Body of pancreas (tissue), 4 donors: ENCODE measurements around the gene CHORDC1.

Source experiments
- POLR2A ChIP-seq, 3 donors: fragments of 450-650 bp; IDR thresholded peaks; one replicate each; pipeline ENCODE4 v1.6.1; 2016; ENCODE audit warnings: antibody characterized with exemption in 3 of 3, mild to moderate bottlenecking in 2 of 3
- TF ChIP-seq, protein P1 (sequence below), 7 experiments: fragments of 450-650 bp in 4 of 7; fragments of 200-600 bp in 3 of 7; sonication (generic) in 3 of 7; IDR thresholded peaks; one replicate each; pipeline ENCODE4 v1.5.1; 2016 to 2019; ENCODE audit warnings: antibody characterized with exemption in 7 of 7

DNA sequence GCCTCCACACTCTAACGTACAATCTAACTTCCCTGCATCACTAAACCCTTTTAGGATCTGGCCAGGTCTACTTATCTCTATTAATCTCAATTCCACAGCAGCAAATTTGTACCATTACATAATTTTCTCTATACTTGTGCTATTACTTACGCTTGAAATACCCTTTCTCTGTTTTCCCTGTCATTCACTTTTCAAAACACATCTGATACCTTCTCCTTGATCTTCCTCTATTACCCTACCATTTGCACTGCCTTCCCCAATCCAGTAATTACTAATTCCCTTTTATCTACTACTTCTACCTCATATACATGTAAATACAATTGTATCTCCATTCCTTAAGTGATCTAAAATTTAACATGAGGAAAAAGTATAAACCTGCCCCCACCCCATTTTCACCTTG, 14.0 kb downstream of the CHORDC1 start:
- TF ChIP-seq, protein P1, sequence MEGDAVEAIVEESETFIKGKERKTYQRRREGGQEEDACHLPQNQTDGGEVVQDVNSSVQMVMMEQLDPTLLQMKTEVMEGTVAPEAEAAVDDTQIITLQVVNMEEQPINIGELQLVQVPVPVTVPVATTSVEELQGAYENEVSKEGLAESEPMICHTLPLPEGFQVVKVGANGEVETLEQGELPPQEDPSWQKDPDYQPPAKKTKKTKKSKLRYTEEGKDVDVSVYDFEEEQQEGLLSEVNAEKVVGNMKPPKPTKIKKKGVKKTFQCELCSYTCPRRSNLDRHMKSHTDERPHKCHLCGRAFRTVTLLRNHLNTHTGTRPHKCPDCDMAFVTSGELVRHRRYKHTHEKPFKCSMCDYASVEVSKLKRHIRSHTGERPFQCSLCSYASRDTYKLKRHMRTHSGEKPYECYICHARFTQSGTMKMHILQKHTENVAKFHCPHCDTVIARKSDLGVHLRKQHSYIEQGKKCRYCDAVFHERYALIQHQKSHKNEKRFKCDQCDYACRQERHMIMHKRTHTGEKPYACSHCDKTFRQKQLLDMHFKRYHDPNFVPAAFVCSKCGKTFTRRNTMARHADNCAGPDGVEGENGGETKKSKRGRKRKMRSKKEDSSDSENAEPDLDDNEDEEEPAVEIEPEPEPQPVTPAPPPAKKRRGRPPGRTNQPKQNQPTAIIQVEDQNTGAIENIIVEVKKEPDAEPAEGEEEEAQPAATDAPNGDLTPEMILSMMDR (IDR thresholded peaks at IDR 0.05): no peak
- TF ChIP-seq POLR2A (IDR thresholded peaks at IDR 0.05): no peak
